Kidney epithelial cell (primary cell): ENCODE results near the gene RTP5. TPM values are rescaled to one million over a fixed set of nuclear protein-coding genes. Genes with fewer than 3 reads are reported as not detected.

Experiments used
- DNase-seq: peaks from one replicate; pipeline ENCODE4 v3.0.0-alpha.2; 2010; ENCODE audit warnings: low read depth
- H3K27me3 ChIP-seq: 2 replicates; pipeline ENCODE4 v1.6.0; 2011; ENCODE audit warnings: low read length; ENCODE audit not compliant: control insufficient read depth, insufficient read depth
- H3K36me3 ChIP-seq: 2 replicates; pipeline ENCODE4 v1.5.1; 2011; ENCODE audit warnings: low read length; ENCODE audit not compliant: control insufficient read depth, insufficient read depth
- H3K4me3 ChIP-seq: 2 replicates; pipeline ENCODE4 v1.5.1; 2011; ENCODE audit warnings: low read depth, mild to moderate bottlenecking, control low read depth, low read length
- total RNA-seq: library from RNA; depleted of rRNA; stranded (reverse); fragments of >200 nt; gene quantifications from 2 replicates; pipeline ENCODE4 v1.2.3, GENCODE V29; 2015
- TF ChIP-seq, protein P1 (sequence below): IDR thresholded peaks from 2 replicates; pipeline ENCODE4 v1.5.1; 2011; ENCODE audit warnings: mild to moderate bottlenecking, moderate library complexity, low read length, control low read depth, inconsistent platforms; ENCODE audit not compliant: insufficient read depth, poor library complexity, severe bottlenecking

The RTP5 gene
- total RNA-seq, 1 donor from 2014 or later, result not detected

GRCh38 chr2:241860184-241861078 lies 9.1 kb upstream of the RTP5 start:
- no peak overlapping the region for H3K4me3 ChIP-seq
- TF ChIP-seq, protein P1, sequence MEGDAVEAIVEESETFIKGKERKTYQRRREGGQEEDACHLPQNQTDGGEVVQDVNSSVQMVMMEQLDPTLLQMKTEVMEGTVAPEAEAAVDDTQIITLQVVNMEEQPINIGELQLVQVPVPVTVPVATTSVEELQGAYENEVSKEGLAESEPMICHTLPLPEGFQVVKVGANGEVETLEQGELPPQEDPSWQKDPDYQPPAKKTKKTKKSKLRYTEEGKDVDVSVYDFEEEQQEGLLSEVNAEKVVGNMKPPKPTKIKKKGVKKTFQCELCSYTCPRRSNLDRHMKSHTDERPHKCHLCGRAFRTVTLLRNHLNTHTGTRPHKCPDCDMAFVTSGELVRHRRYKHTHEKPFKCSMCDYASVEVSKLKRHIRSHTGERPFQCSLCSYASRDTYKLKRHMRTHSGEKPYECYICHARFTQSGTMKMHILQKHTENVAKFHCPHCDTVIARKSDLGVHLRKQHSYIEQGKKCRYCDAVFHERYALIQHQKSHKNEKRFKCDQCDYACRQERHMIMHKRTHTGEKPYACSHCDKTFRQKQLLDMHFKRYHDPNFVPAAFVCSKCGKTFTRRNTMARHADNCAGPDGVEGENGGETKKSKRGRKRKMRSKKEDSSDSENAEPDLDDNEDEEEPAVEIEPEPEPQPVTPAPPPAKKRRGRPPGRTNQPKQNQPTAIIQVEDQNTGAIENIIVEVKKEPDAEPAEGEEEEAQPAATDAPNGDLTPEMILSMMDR, result no peak

GRCh38 chr2:241861264-241861663 lies 8.3 kb upstream of the RTP5 start:
- Histone ChIP-seq H3K27me3 (peaks cover 58% of the 10 kb centered on the region), H3K36me3 (no peaks in the 10 kb centered on the region), H3K4me3 (no peak overlapping the region)
- DNase-seq, result no peak
- TF ChIP-seq, protein P1, result no peak

More at GRCh38 chr2:241860184-241861078, 9.1 kb upstream of the RTP5 start:
- peaks cover 49% of the 10 kb centered on the region for H3K27me3 ChIP-seq
- no peaks in the 10 kb centered on the region for H3K36me3 ChIP-seq
- no peak for DNase-seq

GRCh38 chr2:241862093-241862492 lies 7.4 kb upstream of the RTP5 start:
- Histone ChIP-seq H3K27me3 (peaks cover 63% of the 10 kb centered on the region), H3K4me3 (no peak overlapping the region), H3K36me3 (no peaks in the 10 kb centered on the region)
- TF ChIP-seq, protein P1, result no peak
- DNase-seq, result no peak

- TF ChIP-seq, protein P1, result no peak
- no peak overlapping the region for H3K4me3 ChIP-seq
- peaks cover 64% of the 10 kb centered on the region for H3K27me3 ChIP-seq
- no peak for DNase-seq
- no peaks in the 10 kb centered on the region for H3K36me3 ChIP-seq
Observed at GRCh38 chr2:241862775-241863535, 6.6 kb upstream of the RTP5 start.

- no peak for DNase-seq
- Histone ChIP-seq H3K4me3 (no peak overlapping the region), H3K36me3 (no peaks in the 10 kb centered on the region), H3K27me3 (peaks cover 62% of the 10 kb centered on the region)
- TF ChIP-seq, protein P1, result no peak
Observed at GRCh38 chr2:241863536-241863954, 6.0 kb upstream of the RTP5 start.
